Endothelial cell of umbilical vein (primary cell): ENCODE data around the gene EAF1. TPM values are rescaled to one million over a fixed set of nuclear protein-coding genes. Genes with fewer than 3 reads are reported as not detected.
"Not testable (repeated sequence)": the region's sequence is repeated elsewhere in the genome, so short reads cannot be mapped to it uniquely, and the experiment has no call there.

Source experiments
- BruUV-seq: library from RNA; stranded (reverse); fragments of 400-500 nt; replicated peaks from 2 replicates; lab custom pipeline; 2021; lab: Mats Ljungman, UMichigan
- CTCF ChIA-PET: fragments of 300-600, 350-600 bp; sonication (Branson Sonifier 250); formaldehyde crosslinking; loops from one replicate; lab custom pipeline; 2021; ENCODE audit warnings: antibody characterized with exemption, inconsistent platforms; lab: Charles Lee
- POLR2A ChIA-PET: fragments of 300-600, 350-600 bp; sonication (Branson Sonifier 250); formaldehyde crosslinking; loops from one replicate; lab custom pipeline; 2021; ENCODE audit warnings: antibody characterized with exemption, inconsistent platforms; lab: Charles Lee
- DNase-seq: peaks from one replicate; pipeline ENCODE4 v3.0.0-alpha.2; 2011; ENCODE audit warnings: low read depth, low spot score
- FAIRE-seq: peaks from 2 replicates; lab custom pipeline; 2011; peaks lifted over from hg19 to GRCh38; lab: Jason Lieb, UNC
- H2AFZ ChIP-seq: 2 replicates; pipeline ENCODE4 v1.6.0; 2012; ENCODE audit warnings: low read depth, low read length, control low read depth, inconsistent platforms
- H3K27ac ChIP-seq: 2 replicates; pipeline ENCODE4 v1.5.1; 2011; ENCODE audit warnings: low read depth, mild to moderate bottlenecking, control low read depth, low read length, moderate library complexity; ENCODE audit not compliant: insufficient read depth
- H3K27me3 ChIP-seq, 2 experiments: 2 replicates each; pipeline versions ENCODE4 v1.6.0 to v1.6.1; 2011; ENCODE audit warnings: low read length in 2 of 2, mixed read lengths in 1 of 2; ENCODE audit not compliant: control insufficient read depth in 2 of 2, insufficient read depth in 2 of 2
- H3K36me3 ChIP-seq, 2 experiments: 2 replicates in 1 of 2; 3 replicates in 1 of 2; pipeline ENCODE4 v1.5.1; 2011; ENCODE audit warnings: low read length in 2 of 2, mild to moderate bottlenecking in 1 of 2, moderate library complexity in 1 of 2; ENCODE audit not compliant: control insufficient read depth in 2 of 2, insufficient read depth in 2 of 2; ENCODE audit errors: extremely low read depth in 1 of 2
- H3K4me1 ChIP-seq: 3 replicates; pipeline ENCODE4 v1.5.1; 2011; ENCODE audit warnings: mild to moderate bottlenecking, low read length; ENCODE audit not compliant: control insufficient read depth, insufficient read depth; ENCODE audit errors: extremely low read depth
- H3K4me2 ChIP-seq: 2 replicates; pipeline ENCODE4 v1.6.1; 2011; ENCODE audit warnings: low read length, control low read depth, mixed read lengths; ENCODE audit not compliant: insufficient read depth
- H3K4me3 ChIP-seq, 3 experiments: fragments of 200-600 bp in 1 of 3; sonication (generic), shearing (Covaris generic) in 1 of 3; replicated peaks in 1 of 3; 2 replicates each; pipeline ENCODE4 v1.5.1; 2011 to 2016; ENCODE audit warnings: control low read depth in 3 of 3, low read length in 3 of 3, mild to moderate bottlenecking in 2 of 3, inconsistent platforms in 1 of 3, low read depth in 1 of 3, moderate library complexity in 1 of 3; ENCODE audit not compliant: insufficient read depth in 1 of 3
- H3K79me2 ChIP-seq: 2 replicates; pipeline ENCODE4 v1.6.0; 2012; ENCODE audit warnings: low read length, inconsistent platforms; ENCODE audit not compliant: control insufficient read depth, insufficient read depth
- H3K9ac ChIP-seq: replicated peaks from 2 replicates; pipeline ENCODE3; 2011; ENCODE audit warnings: low read length, control low read depth; ENCODE audit not compliant: insufficient read depth; ENCODE audit errors: extremely low read depth
- H3K9me1 ChIP-seq: replicated peaks from 3 replicates; pipeline ENCODE4 v1.6.0; 2011; ENCODE audit warnings: mild to moderate bottlenecking, low read length; ENCODE audit not compliant: control insufficient read depth, insufficient read depth; ENCODE audit errors: extremely low read depth
- H3K9me3 ChIP-seq: replicated peaks from 2 replicates; pipeline ENCODE4 v1.5.1; 2012; ENCODE audit warnings: low read length, inconsistent platforms; ENCODE audit not compliant: control insufficient read depth, insufficient read depth
- H4K20me1 ChIP-seq: replicated peaks from 2 replicates; pipeline ENCODE3; 2011; ENCODE audit warnings: mild to moderate bottlenecking, low read length; ENCODE audit not compliant: control insufficient read depth, insufficient read depth; ENCODE audit errors: extremely low read depth
- EZH2 ChIP-seq: IDR thresholded peaks from 2 replicates; pipeline ENCODE4 v1.6.1; 2012; ENCODE audit warnings: borderline replicate concordance, low read depth, mild to moderate bottlenecking, moderate library complexity, low read length, inconsistent platforms; ENCODE audit not compliant: severe bottlenecking
- FOS ChIP-seq: IDR thresholded peaks from 2 replicates; pipeline ENCODE4 v1.6.1; 2011; ENCODE audit warnings: mild to moderate bottlenecking, low read length, moderate library complexity, borderline replicate concordance; ENCODE audit not compliant: insufficient read depth
- GATA2 ChIP-seq: IDR thresholded peaks from 2 replicates; pipeline ENCODE4 v1.7.0; 2011; ENCODE audit warnings: low read depth, mild to moderate bottlenecking, moderate library complexity, mixed read lengths, low read length; ENCODE audit not compliant: insufficient read length, insufficient read depth
- JUN ChIP-seq: IDR thresholded peaks from 2 replicates; pipeline ENCODE4 v1.6.1; 2011; ENCODE audit warnings: borderline replicate concordance, low read depth; ENCODE audit not compliant: insufficient read length, insufficient read depth
- MAX ChIP-seq: IDR thresholded peaks from 2 replicates; pipeline ENCODE4 v1.6.1; 2011; ENCODE audit not compliant: insufficient read depth, insufficient read length
- POLR2A ChIP-seq: IDR thresholded peaks from 2 replicates; pipeline ENCODE4 v1.6.1; 2012; ENCODE audit warnings: low read depth, mild to moderate bottlenecking, control low read depth, low read length
- dilution Hi-C: fragments of 300-500 bp; cut with MboI; formaldehyde crosslinking; loops from one replicate; pipeline ENCODE4 v1.15.0; 2019; ENCODE audit warnings: low sequenced_read_pairs; ENCODE audit not compliant: extremely low pct_ligation_motif_present
- intact Hi-C: fragments of 100-400 bp; cut with micrococcal nuclease; formaldehyde crosslinking; loops from one replicate; pipeline ENCODE4 v1.10.0; 2022
- polyA plus RNA-seq, 4 experiments: library from polyadenylated mRNA; depleted of rRNA in 3 of 4; stranded (reverse) in 3 of 4; unstranded in 1 of 4; fragments of >200 nt; gene quantifications; 2 replicates each; pipeline versions ENCODE4 v1.2.1 to v1.2.3, GENCODE V29; 2011 to 2012; ENCODE audit warnings: missing spikeins in 1 of 4
- total RNA-seq: library from RNA; stranded (reverse); gene quantifications from 2 replicates; pipeline ENCODE4 v1.2.3, GENCODE V29; 2021

The EAF1 gene
- total and polyA plus RNA-seq, 2 donors (not counting 3 experiments of a cell fraction or from before 2014, with no cell fraction given): 8.7 to 18.2 TPM

- POLR2A ChIA-PET: no interaction called here
- TF ChIP-seq JUN (no peak), GATA2 (no peak), FOS (no peak), POLR2A (no peak), MAX (no peak), EZH2 (no peak)
- Histone ChIP-seq H3K36me3 (no peaks in the 10 kb centered on the region), H3K4me1 (peaks cover 14% of the 10 kb centered on the region), H3K4me3 (no peak overlapping the region), H3K9me1 (no peaks in the 10 kb centered on the region), H3K79me2 (no peaks in the 10 kb centered on the region), H4K20me1 (no peaks in the 10 kb centered on the region), H3K27ac (no peak overlapping the region), H3K9me3 (no peaks in the 10 kb centered on the region), H3K9ac (no peak overlapping the region), H2AFZ (no peak overlapping the region), H3K27me3 (no peaks in the 10 kb centered on the region), H3K4me2 (no peak overlapping the region)
- intact Hi-C loops: no loop called here
- BruUV-seq: no TSS peak
- dilution Hi-C loops: no loop called here
- CTCF ChIA-PET: interaction anchor here (1.2 to 1.4 kb wide), 2 partner anchors 14 to 123 kb away, joined by 3 to 6 read pairs; no protein-coding TSS in a partner anchor
- FAIRE-seq (no peak), DNase-seq (no peak)
Measured at GRCh38 chr3:15391007-15391406, 36.4 kb upstream of the EAF1 start.

GRCh38 chr3:15393252-15393651 lies 34.1 kb upstream of the EAF1 start:
- H3K9ac ChIP-seq, BruUV-seq, dilution Hi-C loops, H3K9me1 ChIP-seq, H3K27me3 ChIP-seq, H3K9me3 ChIP-seq, intact Hi-C loops, DNase-seq, H3K4me2 ChIP-seq, H4K20me1 ChIP-seq, H3K4me3 ChIP-seq, FAIRE-seq, H2AFZ ChIP-seq, H3K79me2 ChIP-seq, CTCF ChIA-PET, H3K27ac ChIP-seq, H3K4me1 ChIP-seq, H3K36me3 ChIP-seq, POLR2A ChIA-PET: not testable (repeated sequence)
